H9 (cell line): ENCODE measurements around the gene AMOT. TPM values are rescaled to one million over a fixed set of nuclear protein-coding genes. Genes with fewer than 3 reads are reported as not detected.

Experiments used
- DNase-seq: peaks from one replicate; pipeline ENCODE4 v3.0.0-alpha.2; 2017
- H2AFZ ChIP-seq: one replicate; pipeline ENCODE4 v1.6.1; 2013; ENCODE audit warnings: mild to moderate bottlenecking, low read length, control low read depth, moderate library complexity
- H2AK5ac ChIP-seq: 2 replicates; pipeline ENCODE4 v1.6.1; 2013; ENCODE audit warnings: low read length, control low read depth, mixed read lengths; ENCODE audit not compliant: insufficient read length
- H2BK120ac ChIP-seq: one replicate; pipeline ENCODE4 v1.6.1; 2013; ENCODE audit warnings: low read depth, mild to moderate bottlenecking, low read length, control low read depth, inconsistent platforms; ENCODE audit not compliant: poor library complexity, severe bottlenecking
- H2BK12ac ChIP-seq: 2 replicates; pipeline ENCODE4 v1.6.1; 2013; ENCODE audit warnings: low read length, control low read depth, mixed read lengths, low read depth; ENCODE audit not compliant: insufficient read length
- H2BK15ac ChIP-seq: 2 replicates; pipeline ENCODE4 v1.6.1; 2013; ENCODE audit warnings: low read depth, low read length, control low read depth
- H2BK20ac ChIP-seq: one replicate; pipeline ENCODE4 v1.6.1; 2013; ENCODE audit warnings: low read depth, mild to moderate bottlenecking, low read length, control low read depth, inconsistent platforms; ENCODE audit not compliant: poor library complexity, severe bottlenecking
- H2BK5ac ChIP-seq: 2 replicates; pipeline ENCODE4 v1.6.1; 2013; ENCODE audit warnings: low read length, control low read depth, mixed read lengths; ENCODE audit not compliant: insufficient read length
- H3K14ac ChIP-seq: 2 replicates; pipeline ENCODE4 v1.6.1; 2013; ENCODE audit warnings: low read length, control low read depth; ENCODE audit not compliant: insufficient read depth
- H3K18ac ChIP-seq: 2 replicates; pipeline ENCODE4 v1.6.1; 2013; ENCODE audit warnings: low read depth, mild to moderate bottlenecking, mixed read lengths, low read length, control low read depth; ENCODE audit not compliant: insufficient read length
- H3K23ac ChIP-seq: 2 replicates; pipeline ENCODE4 v1.6.1; 2013; ENCODE audit warnings: low read length, control low read depth, mixed read lengths, low read depth; ENCODE audit not compliant: insufficient read length
- H3K23me2 ChIP-seq: 2 replicates; pipeline ENCODE4 v1.6.1; 2013; ENCODE audit warnings: low read depth, mild to moderate bottlenecking, mixed read lengths, low read length, control low read depth; ENCODE audit not compliant: insufficient read length, poor library complexity, severe bottlenecking
- H3K27ac ChIP-seq: 2 replicates; pipeline ENCODE4 v1.5.1; 2013; ENCODE audit warnings: low read length, control low read depth, mixed read lengths, low read depth; ENCODE audit not compliant: insufficient read length
- H3K27me3 ChIP-seq: 2 replicates; pipeline ENCODE4 v1.6.1; 2013; ENCODE audit warnings: low read length, control low read depth, inconsistent platforms; ENCODE audit not compliant: insufficient read depth
- H3K4ac ChIP-seq: 2 replicates; pipeline ENCODE4 v1.6.1; 2013; ENCODE audit warnings: low read depth, mild to moderate bottlenecking, control low read depth, inconsistent platforms, low read length, moderate library complexity
- H3K4me1 ChIP-seq: 2 replicates; pipeline ENCODE4 v1.6.1; 2013; ENCODE audit warnings: low read length, control low read depth, inconsistent platforms; ENCODE audit not compliant: insufficient read depth
- H3K4me2 ChIP-seq: 2 replicates; pipeline ENCODE4 v1.6.1; 2013; ENCODE audit warnings: low read length, control low read depth, mixed read lengths; ENCODE audit not compliant: insufficient read length, insufficient read depth
- H3K56ac ChIP-seq: 2 replicates; pipeline ENCODE4 v1.6.1; 2013; ENCODE audit warnings: low read depth, mild to moderate bottlenecking, mixed read lengths, low read length, control low read depth; ENCODE audit not compliant: insufficient read length
- H3K79me1 ChIP-seq: 2 replicates; pipeline ENCODE4 v1.6.1; 2013; ENCODE audit warnings: low read depth, mild to moderate bottlenecking, moderate library complexity, low read length, control low read depth, inconsistent platforms; ENCODE audit not compliant: insufficient read depth, poor library complexity, severe bottlenecking
- H3K79me2 ChIP-seq: 2 replicates; pipeline ENCODE4 v1.6.1; 2013; ENCODE audit warnings: low read length, control low read depth, inconsistent platforms; ENCODE audit not compliant: insufficient read depth
- H3K9ac ChIP-seq: 2 replicates; pipeline ENCODE4 v1.6.1; 2013; ENCODE audit warnings: low read length, control low read depth, mixed read lengths; ENCODE audit not compliant: insufficient read length; ENCODE audit errors: extremely low read depth
- H3K9me3 ChIP-seq: one replicate; pipeline ENCODE4 v1.6.1; 2013; ENCODE audit warnings: low read depth, low read length, inconsistent platforms; ENCODE audit not compliant: control insufficient read depth
- H3T11ph ChIP-seq: one replicate; pipeline ENCODE4 v1.6.1; 2013; ENCODE audit warnings: mild to moderate bottlenecking, low read length, control low read depth, inconsistent platforms
- H4K20me1 ChIP-seq: one replicate; pipeline ENCODE4 v1.6.1; 2013; ENCODE audit not compliant: control insufficient read depth, insufficient read length, insufficient read depth
- H4K5ac ChIP-seq: 2 replicates; pipeline ENCODE4 v1.6.1; 2013; ENCODE audit warnings: low read depth, mild to moderate bottlenecking, mixed read lengths, low read length, control low read depth; ENCODE audit not compliant: insufficient read length
- H4K8ac ChIP-seq: replicated peaks from 2 replicates; pipeline ENCODE4 v1.6.1; 2013; ENCODE audit warnings: low read length, control low read depth, mixed read lengths, low read depth; ENCODE audit not compliant: insufficient read length
- H4K91ac ChIP-seq: 2 replicates; pipeline ENCODE4 v1.6.1; 2013; ENCODE audit warnings: low read depth, mild to moderate bottlenecking, moderate library complexity, mixed read lengths, low read length, control low read depth; ENCODE audit not compliant: insufficient read length
- H3K27ac Mint-ChIP-seq, 3 experiments: 2 replicates in 2 of 3; 3 replicates in 1 of 3; pipeline ENCODE4 v1.8.0; 2020 to 2021; ENCODE audit warnings: mixed read lengths in 3 of 3, mild to moderate bottlenecking in 1 of 3, moderate library complexity in 1 of 3
- H3K27me3 Mint-ChIP-seq: 2 replicates; pipeline ENCODE4 v1.8.0; 2021; ENCODE audit warnings: low read depth, mild to moderate bottlenecking, moderate library complexity, mixed read lengths
- H3K36me3 Mint-ChIP-seq, 3 experiments: 2 replicates in 2 of 3; 3 replicates in 1 of 3; pipeline ENCODE4 v1.8.0; 2020 to 2021; ENCODE audit warnings: low read depth in 3 of 3, mixed read lengths in 3 of 3; ENCODE audit not compliant: insufficient read depth in 1 of 3
- H3K4me1 Mint-ChIP-seq, 2 experiments: 2 replicates each; pipeline ENCODE4 v1.8.0; 2020; ENCODE audit warnings: mixed read lengths in 2 of 2
- H3K4me3 Mint-ChIP-seq, 2 experiments: 2 replicates in 1 of 2; 3 replicates in 1 of 2; pipeline ENCODE4 v1.8.0; 2020 to 2021; ENCODE audit warnings: mild to moderate bottlenecking in 2 of 2, mixed read lengths in 2 of 2, moderate library complexity in 1 of 2
- H3K9me3 Mint-ChIP-seq, 2 experiments: 2 replicates in 1 of 2; 3 replicates in 1 of 2; pipeline ENCODE4 v1.8.0; 2020; ENCODE audit warnings: mild to moderate bottlenecking in 2 of 2, mixed read lengths in 2 of 2, moderate library complexity in 1 of 2
- total RNA-seq: library from RNA; stranded (reverse); gene quantifications from 2 replicates; pipeline ENCODE4 v1.2.1, GENCODE V29; 2021
- TF ChIP-seq, protein P1 (sequence below): fragments of 200-600 bp; sonication (generic); conservative IDR thresholded peaks from 3 replicates; pipeline ENCODE4 v1.8.0; 2021; ENCODE audit warnings: antibody characterized with exemption, mild to moderate bottlenecking

AMOT gene
- total RNA-seq, 1 experiment from 2014 or later = 17.6 TPM

DNA sequence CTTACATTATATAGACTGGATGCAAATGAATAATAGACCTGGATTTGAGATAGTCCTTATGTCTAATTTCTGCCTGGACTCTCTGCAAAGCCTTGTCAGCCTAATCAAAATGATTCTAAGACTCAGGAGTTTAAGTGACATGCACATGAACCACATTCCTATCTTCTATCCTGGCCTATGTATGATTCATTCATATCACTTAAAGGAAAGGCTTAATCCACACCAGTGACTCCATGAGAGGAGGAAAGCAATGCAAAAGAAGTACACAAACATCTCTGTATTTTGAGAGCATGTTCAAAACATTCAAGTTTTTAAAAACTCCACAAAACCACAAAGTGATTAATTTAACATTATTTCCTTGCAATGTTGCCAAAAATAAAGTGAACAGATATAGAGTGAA, 14.6 kb downstream of the AMOT start:
- Mint-ChIP-seq H3K9me3 (no peaks in the 10 kb centered on the region), H3K4me3 (no peak overlapping the region), H3K27ac (no peak overlapping the region), H3K4me1 (peaks cover 8 to 9% of the 10 kb centered on the region in 2 experiments), H3K36me3 (no peaks in the 10 kb centered on the region; a peak in 1 of 7 replicates), H3K27me3 (no peaks in the 10 kb centered on the region)
- Histone ChIP-seq H3K4me2 (no peak overlapping the region), H3K9me3 (no peaks in the 10 kb centered on the region), H3K79me1 (no peaks in the 10 kb centered on the region), H2BK15ac (no peak overlapping the region), H3K23ac (no peak overlapping the region), H2AFZ (no peak overlapping the region), H2BK12ac (no peak overlapping the region), H3K4me1 (no peaks in the 10 kb centered on the region), H3K14ac (no peak overlapping the region), H2AK5ac (no peak overlapping the region), H4K91ac (no peak overlapping the region), H3K18ac (no peak overlapping the region), H3K27ac (no peak overlapping the region), H2BK120ac (no peak overlapping the region), H3K23me2 (no peaks in the 10 kb centered on the region), H3T11ph (no peak overlapping the region), H3K9ac (no peak overlapping the region), H3K27me3 (no peaks in the 10 kb centered on the region), H3K79me2 (no peaks in the 10 kb centered on the region), H4K5ac (no peak overlapping the region), H4K20me1 (no peaks in the 10 kb centered on the region), H3K56ac (no peak overlapping the region), H3K4ac (no peak overlapping the region), H2BK20ac (no peak overlapping the region), H2BK5ac (no peak overlapping the region), H4K8ac (no peak overlapping the region)
- TF ChIP-seq, protein P1, sequence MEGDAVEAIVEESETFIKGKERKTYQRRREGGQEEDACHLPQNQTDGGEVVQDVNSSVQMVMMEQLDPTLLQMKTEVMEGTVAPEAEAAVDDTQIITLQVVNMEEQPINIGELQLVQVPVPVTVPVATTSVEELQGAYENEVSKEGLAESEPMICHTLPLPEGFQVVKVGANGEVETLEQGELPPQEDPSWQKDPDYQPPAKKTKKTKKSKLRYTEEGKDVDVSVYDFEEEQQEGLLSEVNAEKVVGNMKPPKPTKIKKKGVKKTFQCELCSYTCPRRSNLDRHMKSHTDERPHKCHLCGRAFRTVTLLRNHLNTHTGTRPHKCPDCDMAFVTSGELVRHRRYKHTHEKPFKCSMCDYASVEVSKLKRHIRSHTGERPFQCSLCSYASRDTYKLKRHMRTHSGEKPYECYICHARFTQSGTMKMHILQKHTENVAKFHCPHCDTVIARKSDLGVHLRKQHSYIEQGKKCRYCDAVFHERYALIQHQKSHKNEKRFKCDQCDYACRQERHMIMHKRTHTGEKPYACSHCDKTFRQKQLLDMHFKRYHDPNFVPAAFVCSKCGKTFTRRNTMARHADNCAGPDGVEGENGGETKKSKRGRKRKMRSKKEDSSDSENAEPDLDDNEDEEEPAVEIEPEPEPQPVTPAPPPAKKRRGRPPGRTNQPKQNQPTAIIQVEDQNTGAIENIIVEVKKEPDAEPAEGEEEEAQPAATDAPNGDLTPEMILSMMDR = no peak
- DNase-seq = no peak
